T1000 (cell line): ENCODE results near the gene UBE3D.
A peak's percentile ranks its signal among the peaks of the same experiment; 100 is the strongest.
"Not testable (repeated sequence)": the region's sequence is repeated elsewhere in the genome, so short reads cannot be mapped to it uniquely, and the experiment has no call there.

ENCODE experiments used
- DNase-seq: peaks from one replicate; lab custom pipeline; 2025; ENCODE audit warnings: mixed read lengths; lab: John Stamatoyannopoulos, UW

Gene UBE3D

GRCh38 chr6:83055366-83055964 lies 10.2 kb downstream of the UBE3D start:
- DNase-seq = peak; percentile 17

DNA sequence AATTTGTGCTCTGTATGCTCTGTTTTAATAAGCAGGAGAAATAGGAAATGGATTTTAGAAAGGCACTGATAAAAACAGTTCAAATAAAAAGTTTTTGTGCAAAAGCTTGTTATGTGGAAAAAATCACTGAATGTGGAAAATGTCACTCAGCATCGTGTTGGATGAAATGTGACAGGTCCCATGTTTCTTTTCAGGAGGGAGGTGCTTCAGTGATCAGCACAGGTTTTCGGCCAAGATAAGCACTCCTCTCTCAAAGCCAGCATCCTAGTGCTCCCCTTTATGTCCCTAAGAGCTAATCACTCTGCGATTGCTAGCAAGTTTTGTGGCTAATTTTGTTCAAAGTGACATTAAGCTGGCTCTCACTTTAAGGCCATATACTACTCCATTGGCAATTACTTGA lies 12.0 kb downstream of the UBE3D start:
- no peak for DNase-seq

DNA sequence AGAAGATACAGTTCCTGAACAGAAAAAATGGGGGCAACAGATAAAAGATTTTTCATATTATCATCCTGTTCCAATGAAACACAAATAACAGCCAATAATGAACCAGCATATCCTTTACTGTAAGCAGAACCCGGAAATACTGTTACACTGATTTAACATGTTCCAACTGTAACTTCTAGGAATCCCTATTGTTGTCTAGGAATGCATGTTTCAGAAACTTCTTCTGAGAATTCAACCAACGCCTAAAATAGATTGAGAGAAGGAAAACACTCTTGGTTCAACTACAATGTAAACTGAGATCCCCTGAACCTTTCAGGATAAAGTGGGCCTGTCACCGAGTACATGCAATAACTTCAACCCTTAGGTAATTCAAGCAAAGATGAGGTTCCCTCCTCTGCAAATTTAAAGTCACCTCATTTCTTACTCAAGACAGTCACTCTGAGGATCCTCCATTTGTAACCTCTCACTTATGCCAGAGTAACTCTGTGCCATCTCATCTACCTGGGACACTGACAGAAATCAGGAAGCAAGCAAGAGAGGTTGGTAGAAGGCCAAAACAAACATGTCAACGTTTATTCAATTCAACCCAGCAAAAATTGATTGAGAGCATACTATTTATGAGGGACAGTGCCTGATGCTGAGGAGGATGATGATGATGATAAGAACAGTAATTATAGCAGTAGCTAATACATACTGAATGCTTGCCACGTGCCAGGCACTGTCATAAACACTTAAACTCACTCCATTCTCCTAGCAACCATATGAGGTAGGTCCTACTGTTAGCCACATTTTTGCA lies 14.1 kb downstream of the UBE3D start:
- no peak for DNase-seq

GRCh38 chr6:83047065-83047754 lies 18.4 kb downstream of the UBE3D start:
- DNase-seq = no peak

DNA sequence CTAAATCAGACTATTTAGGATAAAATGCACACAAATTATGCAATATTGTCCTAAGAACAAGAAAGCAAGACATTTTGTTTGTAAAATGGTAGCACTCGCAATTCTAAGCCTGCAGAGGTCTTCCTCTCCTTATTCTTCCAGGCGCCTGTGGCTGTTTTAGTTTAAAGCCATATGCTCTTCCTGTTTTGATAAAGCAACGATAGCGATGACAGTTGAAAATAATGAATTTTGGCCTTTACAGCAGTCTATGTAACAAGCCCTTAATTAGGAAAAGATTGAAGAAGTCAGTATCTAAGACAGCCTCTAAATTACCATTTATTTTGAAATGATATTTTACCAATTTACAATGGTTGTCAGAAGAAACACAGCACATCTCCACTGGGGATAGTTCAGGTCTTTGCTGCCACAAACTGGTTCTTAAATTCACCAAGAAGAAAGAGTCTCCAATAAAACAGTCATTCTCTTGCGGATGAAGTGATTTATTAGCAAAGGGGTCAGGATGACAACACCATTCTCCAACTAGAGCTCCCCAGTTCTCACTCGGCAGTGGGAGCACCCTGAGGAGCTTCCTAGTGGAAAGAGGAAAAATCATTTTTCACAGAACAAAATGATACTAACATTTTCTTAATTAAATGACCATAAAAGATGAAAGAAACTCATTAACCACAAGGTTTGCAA lies 21.4 kb downstream of the UBE3D start:
- DNase-seq = no peak

GRCh38 chr6:83042467-83043053 lies 23.1 kb downstream of the UBE3D start:
- DNase-seq = no peak

DNA sequence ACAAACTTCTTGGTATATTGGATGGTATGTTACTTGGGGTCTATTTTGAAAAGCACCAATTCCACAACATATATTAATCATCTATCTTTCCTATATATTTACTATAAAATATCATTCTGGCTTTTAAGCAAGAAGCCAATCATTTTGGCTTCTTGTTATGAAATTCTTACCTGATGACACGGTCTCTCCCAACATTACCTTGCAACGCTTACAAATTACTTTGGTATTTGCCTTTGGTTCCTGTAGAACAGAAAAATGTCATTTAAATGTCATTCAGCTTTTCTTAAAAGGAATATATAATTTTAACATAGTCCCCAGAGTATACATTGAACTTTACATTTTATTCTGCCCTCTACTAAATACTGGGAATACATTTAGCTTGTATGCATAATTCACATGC lies 27.4 kb downstream of the UBE3D start:
- no peak for DNase-seq

- no peak for DNase-seq
Measured at GRCh38 chr6:83031689-83032088, 34.0 kb downstream of the UBE3D start.

DNA sequence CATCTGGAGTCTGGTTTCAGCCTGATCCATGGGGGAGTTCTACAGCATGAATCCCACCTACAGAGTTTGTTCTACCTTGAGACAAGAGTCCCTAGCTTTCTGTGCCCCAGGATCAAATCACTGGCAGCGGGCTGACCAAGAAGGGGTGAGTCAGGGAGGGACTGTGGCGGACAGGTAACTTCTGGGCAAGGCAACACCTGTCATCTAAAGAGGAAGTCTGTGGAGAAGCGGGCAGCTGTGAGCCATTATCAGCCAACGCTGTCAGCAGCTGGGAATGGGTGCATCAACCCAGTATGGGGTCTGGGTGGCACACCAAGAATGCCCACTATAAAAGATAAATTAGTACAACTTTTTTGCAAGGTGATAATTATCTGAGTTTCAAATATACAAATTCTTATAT lies 45.9 kb downstream of the UBE3D start:
- DNase-seq = no peak

DNA sequence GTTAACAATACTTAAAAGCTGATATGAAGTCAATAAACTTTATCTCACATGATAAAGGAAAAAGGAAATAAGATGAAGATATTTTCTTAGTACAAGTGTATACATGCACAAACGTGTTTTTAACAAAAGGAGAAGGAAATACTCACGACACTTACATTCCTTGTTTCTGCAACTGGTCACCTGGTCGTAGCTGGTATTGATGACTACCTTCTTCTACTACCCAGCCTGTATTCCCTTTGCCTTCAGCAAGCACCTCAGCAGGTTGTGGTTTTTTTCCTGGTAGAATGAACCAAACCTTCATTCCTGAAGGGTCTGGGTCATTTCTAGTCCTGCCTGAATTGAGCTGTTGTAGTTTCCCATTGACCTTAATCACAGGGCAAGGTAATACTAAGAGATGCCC lies 54.5 kb downstream of the UBE3D start:
- DNase-seq = not testable (repeated sequence)

GRCh38 chr6:83008626-83009025 lies 57.0 kb downstream of the UBE3D start:
- DNase-seq = no peak

- DNase-seq = no peak
Measured at GRCh38 chr6:83006270-83006905, 59.3 kb downstream of the UBE3D start.

DNA sequence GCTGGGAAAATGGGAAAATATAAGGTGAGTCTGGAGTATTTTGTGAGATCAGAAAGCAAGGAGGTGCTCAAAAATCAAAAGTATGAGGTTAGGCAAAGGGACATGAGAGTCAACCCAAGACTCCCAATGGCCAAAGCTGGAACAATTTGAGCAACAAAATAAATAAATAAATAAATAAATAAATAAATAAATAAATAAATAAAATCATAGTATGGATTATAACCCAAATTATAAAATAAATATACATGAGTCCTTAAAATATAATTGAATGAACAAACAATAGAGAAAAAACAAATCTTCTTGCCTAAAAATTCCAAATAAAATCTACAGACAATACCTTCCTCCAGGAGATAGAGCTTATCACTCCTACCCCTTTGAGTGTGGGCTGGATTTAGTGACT lies 69.5 kb downstream of the UBE3D start:
- no peak for DNase-seq

DNA sequence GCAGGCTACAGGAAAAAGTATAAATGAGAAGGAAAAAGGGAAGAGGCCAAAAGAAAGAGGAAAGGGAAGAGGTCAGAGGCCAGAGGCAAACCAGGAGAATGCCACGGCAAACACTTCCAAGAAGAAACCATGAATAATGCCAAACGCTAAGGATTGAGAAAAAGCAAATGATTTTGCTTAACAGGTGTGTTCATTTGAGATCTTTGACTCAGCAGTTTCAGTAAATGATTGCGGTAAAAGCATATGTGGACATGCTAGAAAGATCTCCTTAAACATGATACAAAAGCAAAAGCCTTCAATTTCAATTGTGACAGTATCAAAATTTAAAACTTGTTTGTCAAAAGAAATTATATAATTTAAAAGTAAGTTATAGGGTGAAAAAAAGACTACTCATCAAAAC lies 70.6 kb downstream of the UBE3D start:
- DNase-seq = no peak

DNA sequence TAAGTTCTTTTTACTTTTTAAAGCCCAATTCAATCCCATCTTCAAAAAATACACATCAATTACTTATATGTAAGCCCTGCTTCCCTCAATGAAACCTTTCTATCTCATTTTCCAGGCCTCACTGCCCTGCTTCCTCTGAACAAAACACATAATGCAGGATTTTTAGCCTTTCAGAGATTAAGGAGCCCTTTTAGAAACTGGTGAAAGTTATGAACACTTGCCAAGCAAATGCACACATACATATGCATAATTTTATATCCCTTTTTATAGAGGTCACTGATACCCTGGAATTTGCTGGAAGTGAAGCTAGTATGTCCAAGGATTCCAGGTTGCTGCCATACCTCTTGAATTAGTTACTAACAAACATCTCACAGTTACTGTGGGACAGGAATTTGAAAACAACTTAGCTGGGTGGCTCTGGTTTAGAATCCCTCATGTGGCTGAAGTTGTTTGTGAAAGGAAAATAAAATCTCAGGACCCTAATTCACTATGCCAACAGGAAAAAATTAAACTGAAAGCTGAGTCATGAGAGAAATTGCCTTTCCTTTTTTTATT lies 75.8 kb downstream of the UBE3D start:
- DNase-seq = no peak

GRCh38 chr6:82988930-82989351 lies 76.7 kb downstream of the UBE3D start:
- no peak for DNase-seq

GRCh38 chr6:82987951-82988350 lies 77.7 kb downstream of the UBE3D start:
- DNase-seq = no peak

DNA sequence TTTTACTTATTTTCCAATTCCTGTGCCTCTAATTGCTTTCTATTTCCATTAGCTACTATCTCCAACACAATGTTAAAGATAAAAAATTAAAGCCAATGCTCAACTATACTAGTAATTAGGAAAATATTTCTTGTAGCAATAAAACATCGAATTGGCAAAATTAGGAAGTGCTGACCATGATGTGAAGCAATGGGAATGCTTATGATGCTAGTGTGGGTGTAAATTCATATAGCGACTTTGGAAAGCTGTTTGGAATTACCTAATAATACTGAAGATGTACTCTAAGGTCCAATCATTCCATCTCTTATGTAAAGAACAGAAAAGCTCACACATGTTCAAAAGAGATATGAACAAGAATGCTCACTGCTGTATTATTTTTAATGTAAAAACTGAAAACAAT lies 78.2 kb downstream of the UBE3D start:
- DNase-seq = no peak

GRCh38 chr6:82984720-82985119 lies 80.9 kb downstream of the UBE3D start:
- no peak for DNase-seq

GRCh38 chr6:82980086-82980485 lies 85.6 kb downstream of the UBE3D start:
- no peak for DNase-seq

GRCh38 chr6:82979657-82980056 lies 86.0 kb downstream of the UBE3D start:
- no peak for DNase-seq
